NCI-H1105 (cell line): ENCODE data around the gene C1QTNF12.
A peak's percentile ranks its signal among the peaks of the same experiment; 100 is the strongest.

ENCODE experiments used
- DNase-seq: peaks from one replicate; lab custom pipeline; 2025; lab: John Stamatoyannopoulos, UW

The C1QTNF12 gene, protein sequence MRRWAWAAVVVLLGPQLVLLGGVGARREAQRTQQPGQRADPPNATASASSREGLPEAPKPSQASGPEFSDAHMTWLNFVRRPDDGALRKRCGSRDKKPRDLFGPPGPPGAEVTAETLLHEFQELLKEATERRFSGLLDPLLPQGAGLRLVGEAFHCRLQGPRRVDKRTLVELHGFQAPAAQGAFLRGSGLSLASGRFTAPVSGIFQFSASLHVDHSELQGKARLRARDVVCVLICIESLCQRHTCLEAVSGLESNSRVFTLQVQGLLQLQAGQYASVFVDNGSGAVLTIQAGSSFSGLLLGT

GRCh38 chr1:1246577-1247340 is at the start of gene C1QTNF12:
TSS of gene C1QTNF12 (minus strand) at chr1:1246722. CDS start at chr1:1246690, 32 bp downstream.
- no peak for DNase-seq

- no peak for DNase-seq
These were observed 48.8 kb upstream of the C1QTNF12 start for GRCh38 chr1:1295154-1295923.

GRCh38 chr1:1294250-1294890 is 47.8 kb upstream of the C1QTNF12 start:
- DNase-seq, result no peak

- DNase-seq, result no peak
These were observed 47.0 kb upstream of the C1QTNF12 start for GRCh38 chr1:1293263-1294249.

GRCh38 chr1:1292851-1293250 is 46.3 kb upstream of the C1QTNF12 start:
- no peak for DNase-seq

DNA sequence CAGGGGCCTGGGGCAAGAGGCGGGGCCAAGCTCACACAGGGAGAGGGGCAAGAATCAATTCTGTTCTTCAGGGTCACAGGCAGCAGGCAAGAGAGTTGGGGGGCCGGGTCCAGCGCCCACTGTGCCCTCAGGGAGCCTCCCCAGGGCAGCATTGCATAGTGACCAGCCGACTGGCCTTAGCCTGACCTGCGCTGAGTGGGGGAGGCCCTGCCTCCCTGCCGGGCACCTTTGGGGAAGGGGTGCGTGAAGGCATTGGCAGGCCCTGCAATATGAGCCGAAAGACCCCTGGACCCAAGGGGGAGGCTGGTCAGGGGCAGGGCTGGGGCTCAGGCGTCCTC is 45.9 kb upstream of the C1QTNF12 start:
- DNase-seq, result no peak

DNA sequence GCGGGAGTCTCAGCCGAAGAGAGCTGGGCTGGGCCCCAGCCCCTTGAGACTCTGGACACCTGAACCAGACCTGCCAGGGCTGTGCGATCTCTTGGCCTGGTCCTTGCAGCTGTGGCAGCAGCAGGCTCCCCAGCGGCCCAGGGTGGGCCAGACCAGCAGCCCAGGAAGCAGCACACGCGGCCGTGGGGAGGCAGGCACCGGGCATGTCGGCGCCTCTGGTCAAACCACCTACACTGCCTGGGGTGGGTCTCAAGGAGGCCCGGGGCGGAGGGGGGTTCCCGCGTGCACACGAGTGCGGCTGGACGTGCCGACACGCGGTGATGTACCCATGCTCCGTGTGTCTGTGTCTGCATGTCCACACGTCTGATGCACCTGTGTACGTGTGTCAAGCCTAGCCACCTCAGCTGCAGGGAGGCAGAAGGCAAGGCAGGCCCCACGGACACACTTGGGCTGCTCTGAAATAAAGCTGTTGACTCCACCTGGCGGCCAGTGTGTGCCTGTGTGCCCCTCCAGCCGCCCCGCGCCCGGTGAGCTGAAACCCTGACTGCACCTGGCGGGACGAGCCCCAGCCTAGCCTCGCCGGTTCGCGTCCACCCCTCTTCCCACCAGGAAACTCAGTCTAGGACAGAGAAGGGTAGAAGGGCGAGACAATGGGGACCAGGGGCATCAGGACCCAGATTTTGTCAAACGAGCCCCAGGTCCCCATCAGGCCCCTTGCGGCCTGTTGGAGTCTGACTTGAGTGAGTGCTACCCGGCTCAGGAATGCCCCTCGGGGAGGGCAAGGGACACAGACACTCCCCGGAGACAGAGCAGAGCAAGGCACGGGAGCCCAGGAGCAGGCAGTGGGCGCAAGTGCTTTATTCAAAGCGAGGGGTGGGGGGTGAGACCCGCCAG is 45.3 kb upstream of the C1QTNF12 start:
- DNase-seq, result peak; percentile 78

GRCh38 chr1:1291023-1291528 is 44.6 kb upstream of the C1QTNF12 start:
- peak; percentile 27 for DNase-seq

- DNase-seq, result peak; percentile 19
These were observed 43.8 kb upstream of the C1QTNF12 start for GRCh38 chr1:1290238-1290731.

- no peak for DNase-seq
These were observed 41.0 kb upstream of the C1QTNF12 start for GRCh38 chr1:1287288-1288110.

GRCh38 chr1:1286313-1287261 is 40.1 kb upstream of the C1QTNF12 start:
- DNase-seq, result no peak

- DNase-seq, result no peak
These were observed 39.2 kb upstream of the C1QTNF12 start for GRCh38 chr1:1285611-1286311.

- no peak for DNase-seq
These were observed 38.6 kb upstream of the C1QTNF12 start for GRCh38 chr1:1285102-1285571.

GRCh38 chr1:1284221-1285101 is 37.9 kb upstream of the C1QTNF12 start:
- DNase-seq, result no peak

DNA sequence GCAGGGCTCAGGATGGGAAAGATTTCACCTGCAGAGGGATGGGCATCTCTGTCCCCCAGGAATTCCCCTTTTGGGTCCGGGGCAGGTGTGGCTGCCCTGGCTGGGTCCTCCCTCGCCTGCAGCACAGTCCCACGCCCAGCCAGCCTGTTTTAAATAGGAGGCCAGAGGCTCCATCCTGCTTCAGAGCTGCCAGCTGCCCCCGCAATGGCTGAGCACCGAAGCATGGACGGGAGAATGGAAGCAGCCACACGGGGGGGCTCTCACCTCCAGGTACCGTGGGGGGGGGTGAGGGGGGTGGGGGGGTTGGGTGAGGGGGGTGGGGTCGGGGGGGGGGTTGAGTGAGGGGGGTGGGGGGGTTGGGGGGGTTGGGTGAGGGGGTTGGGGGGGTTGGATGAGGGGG is 37.3 kb upstream of the C1QTNF12 start:
- DNase-seq, result no peak

GRCh38 chr1:1282998-1283397 is 36.5 kb upstream of the C1QTNF12 start:
- no peak for DNase-seq
